Measurements from ENCODE around the gene DNM3.

Gene DNM3

DNA sequence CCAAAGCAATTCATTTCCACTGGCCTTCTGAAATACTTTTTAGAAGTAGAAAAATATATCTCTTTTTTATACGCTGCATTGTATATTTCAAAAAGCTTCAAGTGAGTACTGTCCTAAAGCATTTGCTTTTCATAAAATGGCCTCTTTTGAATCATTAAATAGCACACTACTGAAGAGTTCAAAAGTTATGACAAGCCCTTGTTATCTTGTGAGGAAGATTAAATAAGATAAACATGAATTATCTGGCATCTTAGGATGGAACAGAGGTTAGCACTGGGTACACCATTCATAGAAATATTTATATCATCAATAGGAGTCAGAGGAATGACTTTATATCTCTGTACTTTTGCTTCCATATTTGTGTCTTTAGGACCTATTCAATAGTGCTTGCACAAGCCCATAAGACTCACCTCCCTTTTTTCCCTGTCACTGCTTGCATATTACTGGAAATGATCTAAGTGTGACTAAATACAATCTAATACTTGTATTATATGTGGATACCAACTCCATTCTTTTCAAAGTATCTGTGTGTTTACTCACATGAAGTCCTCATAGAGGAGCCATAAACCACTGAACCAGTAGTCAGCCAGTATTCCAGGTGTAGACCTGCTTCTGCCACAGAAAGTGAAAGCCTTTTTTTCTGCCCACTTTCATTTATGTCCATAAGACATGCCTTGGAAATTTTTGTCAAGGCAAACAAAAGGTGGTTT lies 305.0 kb downstream of the DNM3 start:
- no peak for DNase-seq

DNA sequence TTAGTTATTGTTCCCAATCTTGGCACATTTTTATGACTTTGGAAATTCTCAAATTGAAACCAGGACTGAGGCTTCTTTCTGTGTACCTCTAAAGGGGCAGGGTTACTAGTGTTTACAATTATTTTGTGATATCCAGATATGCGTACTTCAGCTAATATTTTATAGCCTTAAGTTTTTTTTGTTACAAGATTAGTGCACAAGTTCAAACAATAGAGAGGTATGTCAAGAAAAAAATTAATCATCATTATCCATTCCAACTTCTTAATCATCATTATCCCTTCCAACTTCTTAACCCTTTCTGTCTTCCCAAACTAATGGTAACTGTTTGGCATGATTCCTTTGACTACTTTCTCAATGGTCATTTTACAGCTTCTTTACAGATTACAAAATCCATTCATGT lies 306.2 kb downstream of the DNM3 start:
- no peak for DNase-seq

DNA sequence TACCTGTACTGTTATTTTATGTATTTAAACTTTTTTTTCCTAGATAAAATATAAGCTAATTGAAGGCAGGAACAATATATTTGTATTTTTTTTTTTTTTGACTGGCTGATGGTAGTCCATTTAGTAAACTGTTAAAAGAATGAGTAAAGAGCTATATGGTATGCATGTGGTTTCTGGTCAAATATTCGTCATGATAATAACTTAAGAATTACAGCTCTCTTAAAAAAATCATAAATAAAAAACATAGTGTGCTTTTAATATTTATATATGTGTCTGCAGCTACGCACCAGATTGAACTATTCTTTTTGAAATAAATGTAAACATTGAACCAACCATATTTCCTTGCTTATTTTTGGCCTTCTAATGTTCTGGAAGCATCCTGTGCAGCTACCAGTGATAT lies 306.9 kb downstream of the DNM3 start:
- no peak for DNase-seq

DNA sequence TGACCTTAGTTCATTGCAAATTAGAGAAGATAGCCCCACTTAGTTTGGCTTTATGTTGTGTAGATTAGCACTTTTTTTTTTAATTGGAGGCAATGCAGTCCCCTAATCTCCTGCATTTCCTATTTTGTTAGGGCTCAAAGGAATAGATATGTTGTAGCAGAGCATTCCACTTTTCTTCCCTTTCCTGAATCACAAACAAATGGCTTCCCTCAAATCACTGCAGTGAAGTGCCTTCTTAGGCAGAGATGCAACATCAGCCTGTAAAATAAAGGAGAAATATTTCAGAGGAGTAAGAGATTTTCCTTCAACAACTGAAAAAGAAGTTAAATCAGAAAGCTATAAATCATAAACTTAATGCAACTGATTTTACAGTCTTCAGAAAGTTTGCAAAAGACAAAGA lies 307.4 kb downstream of the DNM3 start:
- no peak for DNase-seq

DNA sequence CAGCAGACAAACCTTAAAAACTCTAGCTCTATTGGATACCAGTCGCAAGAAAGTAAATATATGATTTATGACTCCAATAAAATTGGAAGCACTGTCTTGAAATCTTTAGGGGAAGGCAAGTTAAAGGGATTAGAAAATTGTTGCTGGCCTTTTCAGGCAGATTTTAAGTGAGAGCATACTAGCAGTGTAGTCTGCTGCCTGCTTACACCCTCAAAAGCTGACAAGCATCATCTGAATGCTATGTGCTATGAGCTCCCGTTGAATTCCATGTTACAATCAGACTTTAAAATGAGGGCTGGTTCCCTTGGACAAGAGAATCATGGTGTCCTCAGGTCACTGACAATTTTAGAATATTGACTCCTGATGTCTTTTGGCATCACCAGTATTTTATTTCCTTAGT lies 308.0 kb downstream of the DNM3 start:
- DNase-seq = no peak

DNA sequence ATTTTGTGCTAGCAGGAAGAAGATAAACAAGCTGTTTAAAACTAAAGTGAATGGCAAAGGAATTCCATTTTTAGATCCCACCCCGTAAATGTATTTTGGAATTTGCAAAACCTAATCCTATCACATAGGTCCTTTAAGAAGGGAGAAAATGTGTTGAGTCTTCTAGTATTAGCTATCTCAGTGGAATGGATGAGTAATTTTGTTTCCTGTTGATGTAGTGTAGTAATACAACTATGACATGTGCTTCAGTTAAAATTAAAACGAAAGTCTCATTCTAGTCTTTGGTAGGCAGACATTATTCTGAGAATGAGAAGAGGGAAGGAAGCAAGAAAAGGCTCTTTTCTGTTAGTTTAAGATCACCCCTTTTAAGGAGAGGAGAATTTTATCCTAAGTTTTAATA lies 313.3 kb downstream of the DNM3 start:
- DNase-seq = no peak

DNA sequence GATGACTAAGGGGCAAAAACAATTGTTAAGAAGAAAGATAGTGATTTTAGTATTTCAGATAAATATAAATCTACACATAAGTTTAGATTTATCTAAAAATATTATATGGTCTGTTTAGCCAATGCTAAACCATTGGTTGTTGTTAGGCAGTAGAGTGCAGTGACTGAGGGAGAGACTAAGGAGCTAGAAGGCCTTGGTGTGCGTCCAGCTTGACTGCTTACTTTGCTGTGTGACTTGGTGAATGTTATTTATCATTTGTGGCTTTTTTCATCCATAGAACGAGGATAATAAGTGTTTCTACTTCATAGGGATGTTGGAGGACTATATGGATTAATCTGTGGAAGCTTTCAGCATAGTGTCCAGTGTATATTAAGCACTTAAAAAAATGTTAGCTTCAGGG lies 314.5 kb downstream of the DNM3 start:
- no peak for DNase-seq

DNA sequence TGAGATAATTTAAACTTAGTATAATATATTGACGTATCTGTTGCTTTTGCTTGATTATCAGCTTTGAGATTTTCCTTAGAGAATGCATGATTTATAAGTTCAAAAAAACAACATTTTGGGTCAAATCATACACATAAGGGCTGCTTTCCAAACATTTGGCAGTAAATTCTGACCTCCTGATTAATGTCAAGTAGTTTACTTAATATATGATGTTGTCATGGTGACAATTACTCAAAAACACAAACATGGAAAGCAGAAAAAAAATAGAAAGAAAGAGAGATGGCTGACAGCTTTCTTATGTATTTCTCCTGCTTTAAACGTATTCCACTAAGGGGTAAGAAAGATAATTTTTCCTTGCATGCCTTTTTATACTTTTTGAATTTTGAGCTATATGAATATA lies 320.9 kb downstream of the DNM3 start:
- no peak for DNase-seq

DNA sequence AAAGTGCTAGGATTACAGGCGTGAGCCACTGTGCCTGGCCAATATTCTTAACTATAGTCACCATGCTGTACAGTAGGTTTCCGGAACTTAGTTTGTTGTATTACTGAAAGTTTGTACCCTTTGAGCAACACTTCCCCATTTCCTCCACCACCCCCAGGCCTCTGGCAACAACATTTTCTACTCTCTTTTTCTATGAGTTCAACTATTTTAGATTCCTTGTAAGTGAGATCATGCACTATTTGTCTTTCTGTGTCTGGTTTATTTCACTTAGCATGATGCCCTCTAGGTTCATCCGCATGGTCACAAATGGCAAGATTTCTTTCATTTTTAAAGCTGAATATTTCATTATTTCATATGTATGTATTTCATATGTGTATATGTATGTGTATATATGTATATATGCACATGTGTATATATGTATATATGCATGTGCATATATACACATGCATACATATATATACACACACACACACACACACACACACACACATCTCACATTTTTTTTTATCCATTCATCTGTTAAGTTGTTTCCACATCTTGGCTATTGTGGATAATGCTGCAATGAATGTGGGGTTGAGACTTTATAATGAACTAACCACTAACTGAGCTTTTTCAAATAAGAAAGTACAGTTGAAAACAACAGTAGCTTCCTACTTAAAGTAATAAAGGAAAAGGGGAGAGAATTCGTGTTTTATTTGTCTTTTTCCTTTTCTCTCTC lies 322.4 kb downstream of the DNM3 start:
- no peak for DNase-seq

DNA sequence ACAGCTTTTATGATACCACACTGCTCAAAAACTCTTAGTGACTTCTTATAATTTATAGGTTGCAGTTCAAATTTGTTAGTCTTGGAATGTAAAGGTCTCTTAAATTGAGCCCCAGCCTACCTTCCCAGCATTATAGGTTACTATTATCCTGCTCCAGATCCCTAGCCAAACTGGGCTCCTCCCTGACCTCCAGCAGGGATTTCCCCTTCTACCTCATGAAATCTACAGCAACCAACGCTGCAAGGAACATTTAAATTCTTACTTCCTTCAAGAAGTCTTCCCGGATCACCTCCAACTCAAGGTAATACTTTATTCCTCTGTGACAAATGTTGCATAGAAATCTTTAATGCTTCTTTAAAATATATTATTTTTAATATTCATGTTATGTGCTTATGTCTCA lies 324.1 kb downstream of the DNM3 start:
- no peak for DNase-seq

DNA sequence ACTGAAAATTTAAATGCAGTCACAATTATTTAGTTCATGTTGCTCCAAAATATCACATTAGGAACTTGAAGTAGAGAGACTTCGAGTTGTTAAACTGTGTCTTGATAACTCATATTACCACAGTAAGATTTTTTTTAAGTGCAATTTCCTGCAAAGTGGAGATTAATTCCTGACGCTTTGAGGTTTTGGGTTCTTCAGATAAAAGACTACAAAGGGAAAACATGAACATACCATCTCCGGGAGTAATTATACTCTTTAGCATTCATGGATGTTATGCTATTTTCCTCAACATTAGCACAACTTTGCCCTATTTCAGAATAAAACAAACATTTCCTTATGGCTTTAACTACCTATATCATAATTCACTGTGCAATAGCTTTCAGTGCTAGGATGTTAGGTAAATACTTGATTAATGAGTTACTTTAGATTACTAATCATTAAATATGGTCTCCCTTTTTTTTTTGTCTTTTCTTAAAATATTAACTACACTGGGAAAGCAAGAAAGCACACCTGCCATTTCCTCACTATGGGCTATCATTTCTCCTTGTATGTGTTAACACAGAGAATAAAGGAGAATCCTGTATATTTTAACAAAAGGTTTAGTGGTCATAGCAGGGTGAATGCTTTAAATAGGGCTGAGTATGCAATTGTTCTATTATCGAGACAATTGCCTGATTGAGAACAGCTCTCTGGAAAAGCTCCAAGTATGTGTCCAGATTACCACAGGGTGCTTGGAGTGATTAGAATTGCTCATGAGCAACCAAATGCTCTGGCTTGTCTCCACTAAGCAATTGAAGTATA lies 326.7 kb downstream of the DNM3 start:
- peak in 1 of 2 experiments; percentile 19 for DNase-seq

DNA sequence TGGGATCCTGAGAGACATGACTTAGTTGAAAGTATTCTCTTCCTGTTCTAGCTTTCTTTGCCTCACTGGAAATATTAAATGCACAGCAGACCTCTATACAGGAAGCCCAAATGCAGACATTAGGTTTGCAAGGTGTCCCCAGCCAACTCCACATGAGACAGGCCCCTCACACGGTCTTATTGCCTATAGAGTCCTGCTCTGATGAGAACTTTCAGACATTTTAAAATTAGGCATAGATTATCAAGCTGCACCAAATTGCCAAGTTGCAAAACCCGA lies 327.2 kb downstream of the DNM3 start:
- no peak for DNase-seq

DNA sequence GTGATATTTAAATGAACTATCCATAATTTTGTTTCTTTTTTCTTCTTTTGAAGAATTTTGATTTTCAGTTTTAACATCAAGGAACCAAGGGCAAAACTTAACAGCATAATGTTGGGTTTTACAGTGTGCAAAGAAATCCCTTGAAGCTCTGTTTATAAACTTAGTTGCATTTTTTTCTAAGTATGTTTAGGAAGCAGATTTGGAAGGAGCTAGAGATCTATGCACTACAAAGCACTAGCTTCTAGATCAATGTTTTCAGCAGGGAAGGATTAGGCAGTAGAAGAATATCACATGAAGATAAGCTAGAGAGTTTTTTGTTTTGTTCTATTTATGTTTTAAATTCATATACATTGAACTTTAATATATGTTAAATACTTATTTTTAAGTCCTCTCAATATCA lies 328.5 kb downstream of the DNM3 start:
- DNase-seq = no peak

DNA sequence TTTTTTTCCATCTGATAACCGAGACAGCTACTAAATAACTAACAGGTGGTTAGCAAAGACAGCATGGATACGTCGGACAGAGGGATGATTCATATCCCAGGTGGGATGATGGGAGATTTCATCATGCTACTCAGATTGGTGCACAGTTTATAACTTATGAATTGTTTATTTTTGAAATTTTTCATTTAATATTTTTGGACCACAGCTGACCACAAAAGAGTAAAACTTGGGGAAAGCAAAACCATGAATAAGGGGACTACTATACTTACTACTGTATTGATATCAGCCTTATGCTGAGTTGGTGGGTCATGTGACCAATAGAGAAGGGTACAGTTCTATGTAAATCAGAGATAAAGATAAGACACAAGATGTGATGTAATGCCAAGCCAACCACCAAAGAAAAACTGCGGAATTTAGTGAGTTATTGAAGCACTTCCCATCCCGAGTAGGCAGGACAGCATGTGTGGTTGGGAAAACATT lies 331.1 kb downstream of the DNM3 start:
- no peak for DNase-seq

DNA sequence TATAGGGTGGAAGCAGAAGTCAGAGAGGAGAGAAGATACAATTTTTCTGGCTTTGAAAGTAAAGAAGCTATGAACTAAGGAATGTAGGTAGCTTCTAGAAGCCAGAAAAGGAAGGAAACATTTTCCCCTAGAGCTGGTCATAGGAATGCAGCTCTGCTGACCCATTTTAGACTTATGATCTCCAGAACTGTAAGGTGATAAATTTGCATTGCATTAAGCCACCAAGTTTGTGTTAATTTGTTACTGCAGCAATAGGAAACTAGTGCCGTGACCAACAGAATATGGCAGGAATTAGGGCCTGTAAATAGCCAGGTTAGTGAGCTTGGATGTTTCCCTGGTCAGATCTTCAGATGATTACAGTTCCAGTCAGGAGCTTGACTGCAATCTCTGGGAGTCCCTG lies 334.9 kb downstream of the DNM3 start:
- DNase-seq = no peak

DNA sequence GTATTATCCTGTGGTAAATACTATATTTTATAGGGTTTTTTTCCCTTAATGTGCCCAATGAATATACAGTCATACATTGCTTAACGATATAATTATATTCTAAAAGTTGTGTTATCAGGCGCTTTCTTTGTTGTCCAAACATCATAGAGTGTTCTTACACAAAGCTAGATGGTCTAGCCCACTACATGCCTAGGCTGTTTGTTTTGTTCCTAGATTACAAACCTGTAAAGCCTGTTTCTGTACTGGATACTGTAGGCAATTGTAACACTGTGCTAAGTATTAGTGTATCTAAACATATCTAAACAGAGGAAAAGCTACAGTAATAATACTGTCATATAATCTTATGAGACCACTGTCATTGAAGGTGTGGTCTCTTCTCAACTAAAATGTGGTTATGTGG lies 336.6 kb downstream of the DNM3 start:
- no peak for DNase-seq

DNA sequence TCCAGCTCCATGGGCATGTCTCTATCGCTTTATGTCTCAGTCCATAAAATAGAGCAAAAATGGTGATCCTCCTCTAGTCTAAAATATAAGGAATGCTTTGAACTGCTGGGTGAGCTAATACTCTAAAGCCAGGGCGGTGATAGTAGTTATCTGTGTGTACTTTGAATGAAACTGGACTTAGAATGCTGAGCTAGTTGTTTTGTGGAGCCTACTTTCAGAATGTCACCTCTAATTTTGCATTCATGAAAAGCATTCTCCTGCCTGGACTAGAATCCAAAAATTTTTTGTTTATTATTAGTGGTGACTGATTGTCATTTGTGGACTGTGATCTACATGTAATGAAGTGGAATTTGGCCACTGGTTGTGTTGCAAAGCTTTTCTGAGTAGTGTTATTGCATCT lies 337.6 kb downstream of the DNM3 start:
- DNase-seq = no peak

DNA sequence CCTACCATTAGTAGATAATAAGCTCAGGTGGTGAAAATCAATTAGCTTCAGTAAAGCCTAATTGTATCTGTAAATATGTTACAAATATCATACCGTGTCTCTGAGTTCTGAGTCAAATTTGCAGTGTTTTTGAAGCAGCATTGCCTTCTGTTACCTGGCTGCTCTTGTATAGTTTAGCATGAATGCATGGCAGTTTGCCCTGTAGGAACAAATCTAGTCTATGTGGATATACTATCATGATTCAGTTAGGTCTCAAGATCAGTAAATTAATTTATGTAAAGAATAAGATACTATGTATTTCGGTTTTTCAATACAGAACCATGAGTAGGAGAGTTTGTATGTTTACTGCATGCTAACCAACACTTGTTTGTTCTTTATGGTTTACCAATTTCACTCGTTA lies 338.6 kb downstream of the DNM3 start:
- no peak for DNase-seq

DNA sequence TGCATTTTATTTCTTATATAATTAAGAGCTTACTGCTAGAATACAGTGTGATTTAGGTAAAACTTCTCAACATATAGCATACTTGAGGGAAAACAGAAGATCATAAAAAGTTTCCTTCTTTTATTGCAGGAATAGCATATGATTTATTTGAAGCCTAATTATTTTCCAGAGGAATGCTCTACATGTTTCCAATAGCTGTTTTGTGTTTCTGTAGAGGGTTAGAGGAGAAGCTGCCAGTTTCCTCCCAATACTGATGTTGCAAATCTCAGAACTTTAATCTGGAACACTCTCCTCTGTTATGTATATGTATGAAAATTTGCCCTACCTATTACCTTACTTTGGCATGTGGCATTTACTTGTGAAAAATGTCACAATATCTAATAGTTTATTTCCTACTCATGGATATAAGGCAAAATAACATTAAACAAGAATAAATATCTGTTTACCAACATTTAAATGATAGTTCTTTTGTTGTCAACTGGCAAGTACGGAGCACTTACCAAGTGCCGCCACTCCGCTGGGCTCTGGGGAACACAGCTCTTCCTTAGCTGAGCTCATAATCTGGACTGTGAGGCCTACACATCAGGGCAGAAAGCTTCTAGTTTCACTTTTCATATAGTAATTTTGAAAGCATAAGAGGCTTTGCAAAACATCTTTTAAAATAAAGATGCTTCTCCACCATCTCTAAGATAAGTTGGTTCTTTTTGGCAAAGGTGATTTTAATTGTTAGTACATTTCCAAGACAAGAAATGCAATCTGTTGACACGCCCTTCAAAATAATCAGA lies 339.4 kb downstream of the DNM3 start:
- DNase-seq = no peak

DNA sequence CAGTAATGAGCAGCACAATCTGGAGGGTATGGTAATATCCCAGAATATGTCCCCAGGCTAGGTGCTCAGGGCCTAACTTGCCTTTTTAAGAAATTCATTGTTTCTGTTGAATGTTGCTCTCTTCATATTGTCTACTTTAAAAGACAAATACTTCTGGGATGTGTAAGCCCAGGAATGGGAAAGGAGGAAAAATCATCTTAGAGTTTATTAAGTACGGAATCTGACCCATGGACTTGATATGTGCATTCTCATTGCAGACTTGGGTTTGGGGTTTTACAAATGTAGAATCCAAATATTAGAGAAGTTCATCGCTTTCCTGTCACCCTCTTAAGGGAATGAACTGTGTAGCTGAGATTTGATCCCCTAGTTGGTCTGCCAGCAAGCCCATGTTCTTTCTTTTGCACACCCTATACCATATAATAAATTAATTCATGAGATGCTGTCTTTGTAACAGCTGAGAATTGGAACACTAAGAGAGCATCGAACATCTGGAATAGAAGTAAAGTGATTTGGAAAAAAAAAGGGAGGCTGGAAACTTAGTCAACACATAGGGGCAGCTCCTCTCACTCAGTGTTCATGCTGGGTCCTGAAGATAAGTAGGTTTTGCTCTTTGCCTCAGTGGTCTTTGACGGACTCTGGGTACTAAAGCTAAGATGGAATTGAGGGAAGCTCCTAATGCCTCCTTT lies 343.4 kb downstream of the DNM3 start:
- no peak for DNase-seq

DNA sequence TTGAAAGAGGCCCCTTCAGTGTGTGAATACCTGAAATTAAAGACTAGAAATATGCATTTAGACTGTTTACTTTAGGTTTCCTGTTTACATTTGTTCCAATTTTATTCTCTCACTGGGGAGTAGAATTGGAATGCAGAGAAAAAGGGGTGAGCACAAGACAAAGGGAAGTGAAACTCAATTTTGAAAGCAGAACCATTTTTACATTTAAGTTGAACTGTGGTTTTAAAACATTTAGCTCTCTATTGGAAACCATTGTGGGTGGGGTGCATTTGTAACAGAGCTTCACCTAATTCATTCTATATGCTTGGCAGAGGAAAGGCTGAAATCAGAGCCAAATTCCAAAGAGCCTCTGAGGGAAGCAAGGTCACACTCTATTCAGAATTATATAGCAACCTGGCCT lies 343.9 kb downstream of the DNM3 start:
- DNase-seq = no peak

DNA sequence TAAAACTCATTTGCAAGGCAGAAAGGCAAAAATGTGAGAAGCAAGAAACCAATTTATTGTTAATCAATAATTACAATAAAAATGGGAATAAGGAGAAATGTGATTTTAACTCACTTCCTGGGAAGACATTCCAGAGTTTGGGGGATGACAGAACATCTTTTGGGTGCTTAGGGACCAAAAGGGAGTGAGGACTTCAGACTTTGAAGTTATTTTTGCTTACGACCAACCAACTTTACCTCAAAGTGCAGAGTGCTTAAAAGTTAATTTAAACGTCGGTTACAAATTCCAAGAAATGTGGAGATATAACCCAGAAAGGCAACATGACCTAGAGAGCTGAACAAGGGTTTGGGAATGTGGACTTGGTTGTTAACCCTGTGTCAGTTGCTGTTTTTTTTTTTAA lies 344.7 kb downstream of the DNM3 start:
- no peak for DNase-seq

DNA sequence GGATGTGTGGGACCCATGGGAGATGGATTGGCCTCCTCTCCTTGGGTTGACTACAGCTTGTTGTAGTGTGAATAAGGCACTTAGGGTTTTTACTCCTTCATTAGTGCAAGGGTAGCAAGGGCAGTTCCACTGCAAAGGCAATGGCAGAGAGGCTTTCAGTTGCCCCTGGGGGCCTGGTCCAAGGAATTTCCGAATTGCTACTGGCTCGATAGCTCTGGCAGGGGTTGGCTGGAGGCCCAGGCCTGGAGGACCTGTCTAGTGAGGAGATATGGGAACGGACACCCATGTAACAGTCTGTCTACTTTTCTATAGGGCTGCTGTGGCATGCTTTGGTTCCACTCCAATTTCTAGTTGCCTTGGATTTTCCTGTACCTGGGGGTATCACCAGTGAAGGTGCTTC lies 360.3 kb downstream of the DNM3 start:
- DNase-seq = no peak
